HFFc6 (cell line): Measurements from ENCODE around the gene GGT7. TPM values are rescaled to one million over a fixed set of nuclear protein-coding genes. Genes with fewer than 3 reads are reported as not detected.
A peak's percentile ranks its signal among the peaks of the same experiment; 100 is the strongest.

Source experiments
- DNase-seq: peaks from one replicate; pipeline ENCODE4 v3.0.0-alpha.2; 2018
- H3K27ac Mint-ChIP-seq: 2 replicates; pipeline ENCODE4 v1.8.0; 2020; ENCODE audit warnings: mild to moderate bottlenecking, mixed read lengths
- H3K27me3 Mint-ChIP-seq: 2 replicates; pipeline ENCODE4 v1.8.0; 2021; ENCODE audit warnings: mild to moderate bottlenecking, moderate library complexity, mixed read lengths; ENCODE audit not compliant: insufficient read depth
- H3K36me3 Mint-ChIP-seq: 2 replicates; pipeline ENCODE4 v1.8.0; 2021; ENCODE audit warnings: low read depth, mixed read lengths
- H3K4me1 Mint-ChIP-seq: 2 replicates; pipeline ENCODE4 v1.8.0; 2020; ENCODE audit warnings: low read depth, mixed read lengths
- H3K4me3 Mint-ChIP-seq: 2 replicates; pipeline ENCODE4 v1.8.0; 2020; ENCODE audit warnings: mild to moderate bottlenecking, moderate library complexity, mixed read lengths
- H3K9me3 Mint-ChIP-seq: 2 replicates; pipeline ENCODE4 v1.8.0; 2020; ENCODE audit warnings: mild to moderate bottlenecking, mixed read lengths
- total RNA-seq, 6 experiments: library from RNA; stranded (reverse); fragmentation: NEBNext Ultra II Directional; extraction: Animal tissue kit (Norgen Biotek cat#: 25700); gene quantifications; 2 replicates in 1 of 6; 3 replicates in 5 of 6; pipeline ENCODE4 v1.2.3, GENCODE V29; 2021
- TF ChIP-seq, protein P1 (sequence below): fragments of 200-600 bp; sonication (generic); IDR thresholded peaks from 2 replicates; pipeline ENCODE4 v1.5.0; 2021; ENCODE audit warnings: antibody characterized with exemption, mild to moderate bottlenecking

Gene GGT7
- total RNA-seq, 6 experiments from 2014 or later, result 13.3 to 17.3 (median 16.1) TPM

DNA sequence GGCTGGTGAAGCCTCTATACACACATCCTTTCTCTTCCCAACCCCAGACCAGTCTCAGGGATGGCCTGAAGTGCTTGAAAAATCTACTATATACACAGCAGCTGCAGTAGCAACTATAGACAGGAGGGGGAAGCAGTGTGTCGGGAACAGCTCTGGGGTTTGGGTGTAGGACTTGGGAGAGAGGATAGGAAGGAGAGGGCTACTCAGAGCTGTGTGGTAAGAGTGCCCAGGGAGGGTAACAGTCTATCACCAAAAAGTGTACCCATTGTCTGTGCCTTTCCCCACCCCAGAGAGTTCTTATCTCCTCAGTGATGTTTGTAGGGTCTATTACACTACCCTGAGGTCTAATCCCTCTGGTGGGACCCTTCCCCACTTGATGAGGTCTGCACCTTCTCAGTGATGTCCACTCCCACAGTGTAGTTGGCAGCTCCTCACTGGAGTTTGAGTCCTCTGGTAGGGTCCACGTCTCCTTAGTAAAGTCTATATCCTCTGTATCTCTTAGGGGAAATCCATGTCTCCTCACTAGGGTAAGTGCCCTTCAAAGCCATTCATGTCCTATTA, 1.5 kb upstream of the GGT7 start:
- peak overlapping the region; percentile 91 for H3K4me3 Mint-ChIP-seq
- peak overlapping the region; percentile 32; the same call in 1 of the 2 replicates for H3K27ac Mint-ChIP-seq
- H3K36me3 Mint-ChIP-seq, result no peaks in the 10 kb centered on the region
- TF ChIP-seq, protein P1, sequence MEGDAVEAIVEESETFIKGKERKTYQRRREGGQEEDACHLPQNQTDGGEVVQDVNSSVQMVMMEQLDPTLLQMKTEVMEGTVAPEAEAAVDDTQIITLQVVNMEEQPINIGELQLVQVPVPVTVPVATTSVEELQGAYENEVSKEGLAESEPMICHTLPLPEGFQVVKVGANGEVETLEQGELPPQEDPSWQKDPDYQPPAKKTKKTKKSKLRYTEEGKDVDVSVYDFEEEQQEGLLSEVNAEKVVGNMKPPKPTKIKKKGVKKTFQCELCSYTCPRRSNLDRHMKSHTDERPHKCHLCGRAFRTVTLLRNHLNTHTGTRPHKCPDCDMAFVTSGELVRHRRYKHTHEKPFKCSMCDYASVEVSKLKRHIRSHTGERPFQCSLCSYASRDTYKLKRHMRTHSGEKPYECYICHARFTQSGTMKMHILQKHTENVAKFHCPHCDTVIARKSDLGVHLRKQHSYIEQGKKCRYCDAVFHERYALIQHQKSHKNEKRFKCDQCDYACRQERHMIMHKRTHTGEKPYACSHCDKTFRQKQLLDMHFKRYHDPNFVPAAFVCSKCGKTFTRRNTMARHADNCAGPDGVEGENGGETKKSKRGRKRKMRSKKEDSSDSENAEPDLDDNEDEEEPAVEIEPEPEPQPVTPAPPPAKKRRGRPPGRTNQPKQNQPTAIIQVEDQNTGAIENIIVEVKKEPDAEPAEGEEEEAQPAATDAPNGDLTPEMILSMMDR, result peak; percentile 88
- DNase-seq, result peak; percentile 86
- H3K27me3 Mint-ChIP-seq, result no peaks in the 10 kb centered on the region; the same call in 1 of the 2 replicates
- no peaks in the 10 kb centered on the region for H3K9me3 Mint-ChIP-seq
- H3K4me1 Mint-ChIP-seq, result peaks cover 52% of the 10 kb centered on the region

DNA sequence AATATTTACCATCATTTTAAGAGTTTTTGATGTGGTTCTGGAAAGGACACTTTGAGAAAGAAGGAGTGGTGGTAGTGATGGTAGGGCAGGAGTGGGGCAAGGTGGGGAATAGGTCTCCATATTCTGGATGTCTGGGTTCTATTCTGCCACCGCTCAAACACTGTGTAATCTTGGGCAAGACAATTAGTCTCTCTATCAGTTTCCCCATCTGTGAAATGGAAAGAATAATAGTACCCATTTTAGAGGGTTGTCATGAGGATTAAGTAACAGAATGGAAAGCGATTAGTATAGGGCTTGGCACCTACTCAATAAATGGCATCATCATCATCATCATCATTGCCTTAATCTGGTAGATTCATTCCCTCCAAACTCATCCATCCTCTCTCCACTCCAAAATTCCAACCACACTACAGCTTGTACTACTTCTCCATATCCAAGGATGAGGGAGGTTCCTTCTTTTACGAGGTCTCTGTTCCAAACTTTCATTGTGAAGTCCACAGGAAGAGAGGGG, 982 bp upstream of the GGT7 start:
- Mint-ChIP-seq H3K9me3 (no peaks in the 10 kb centered on the region), H3K4me1 (peaks cover 52% of the 10 kb centered on the region), H3K27me3 (no peaks in the 10 kb centered on the region; the same call in 1 of the 2 replicates), H3K36me3 (no peaks in the 10 kb centered on the region), H3K4me3 (peak overlapping the region; percentile 91), H3K27ac (no peak overlapping the region; the same call in 1 of the 2 replicates)
- no peak for DNase-seq
- TF ChIP-seq, protein P1, result no peak

DNA sequence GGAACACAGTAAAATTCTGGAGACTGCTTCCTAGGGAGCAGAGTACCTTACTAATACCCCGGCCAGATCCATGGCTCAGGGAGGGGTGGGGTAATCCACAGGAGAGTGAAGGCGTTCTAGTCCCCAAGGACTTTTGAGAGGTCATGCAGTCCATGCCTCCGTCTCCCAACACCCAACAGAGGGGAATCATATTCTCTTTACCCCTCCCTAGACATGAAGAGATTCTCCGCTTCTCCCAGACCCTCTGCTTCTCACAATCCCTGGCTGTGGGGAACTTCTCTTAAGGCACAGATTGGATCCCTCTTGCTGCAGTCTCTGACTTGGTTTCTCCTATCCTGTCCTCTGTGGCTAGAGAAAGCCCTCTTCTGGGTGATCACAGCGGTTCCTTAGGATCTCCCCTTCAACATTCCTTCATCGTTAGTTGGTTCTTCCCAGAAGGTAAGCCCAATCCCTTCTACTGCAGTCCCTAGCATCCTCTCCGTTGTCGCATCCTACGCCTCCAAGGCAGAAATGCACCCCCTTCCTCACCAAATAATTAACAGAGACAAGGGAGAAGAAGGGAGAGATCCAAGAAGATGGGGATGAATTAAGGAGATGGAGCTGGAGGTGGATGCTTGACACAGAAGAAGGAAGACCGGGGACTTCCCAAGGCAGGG, 562 bp downstream of the GGT7 start:
- DNase-seq, result no peak
- H3K36me3 Mint-ChIP-seq, result no peaks in the 10 kb centered on the region
- H3K27ac Mint-ChIP-seq, result peak overlapping the region; percentile 31
- TF ChIP-seq, protein P1, result no peak
- peak overlapping the region; percentile 91 for H3K4me3 Mint-ChIP-seq
- H3K4me1 Mint-ChIP-seq, result peaks cover 49% of the 10 kb centered on the region
- no peaks in the 10 kb centered on the region; the same call in 1 of the 2 replicates for H3K27me3 Mint-ChIP-seq
- no peaks in the 10 kb centered on the region for H3K9me3 Mint-ChIP-seq

DNA sequence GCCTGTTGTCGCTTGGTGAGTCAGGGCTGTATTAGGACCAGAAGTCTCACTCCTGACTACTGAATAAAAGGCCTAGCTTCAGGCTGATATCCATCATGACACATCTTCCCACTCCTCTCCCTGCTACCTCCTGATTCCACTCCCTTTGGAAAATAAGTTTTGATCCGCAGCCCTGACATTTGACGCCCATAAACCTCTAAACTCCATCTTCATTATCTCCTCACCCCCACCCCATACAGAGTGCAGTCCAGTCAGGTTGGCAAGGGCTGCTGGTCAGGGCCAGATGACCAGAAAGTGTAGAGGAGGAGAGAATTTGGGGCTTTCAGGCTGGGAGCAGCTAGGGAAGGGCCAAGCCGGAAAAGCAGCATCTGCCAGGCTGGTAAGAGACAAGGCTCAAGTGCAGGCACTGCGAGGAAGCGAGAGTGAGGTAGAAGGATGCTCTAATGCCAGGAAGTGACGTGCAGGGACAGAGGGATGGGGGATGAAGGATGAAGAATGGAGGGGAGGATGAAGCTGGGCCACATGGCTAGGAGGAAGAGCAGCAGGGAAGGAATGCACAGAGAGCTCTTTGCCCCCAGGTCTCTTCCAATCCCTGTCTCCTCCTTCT, 1.2 kb downstream of the GGT7 start:
- DNase-seq, result no peak
- TF ChIP-seq, protein P1, result no peak
- no peak overlapping the region for H3K27ac Mint-ChIP-seq
- H3K9me3 Mint-ChIP-seq, result no peaks in the 10 kb centered on the region
- peak overlapping the region; percentile 91 for H3K4me3 Mint-ChIP-seq
- H3K27me3 Mint-ChIP-seq, result no peaks in the 10 kb centered on the region; the same call in 1 of the 2 replicates
- peaks cover 44% of the 10 kb centered on the region for H3K4me1 Mint-ChIP-seq
- H3K36me3 Mint-ChIP-seq, result no peaks in the 10 kb centered on the region

DNA sequence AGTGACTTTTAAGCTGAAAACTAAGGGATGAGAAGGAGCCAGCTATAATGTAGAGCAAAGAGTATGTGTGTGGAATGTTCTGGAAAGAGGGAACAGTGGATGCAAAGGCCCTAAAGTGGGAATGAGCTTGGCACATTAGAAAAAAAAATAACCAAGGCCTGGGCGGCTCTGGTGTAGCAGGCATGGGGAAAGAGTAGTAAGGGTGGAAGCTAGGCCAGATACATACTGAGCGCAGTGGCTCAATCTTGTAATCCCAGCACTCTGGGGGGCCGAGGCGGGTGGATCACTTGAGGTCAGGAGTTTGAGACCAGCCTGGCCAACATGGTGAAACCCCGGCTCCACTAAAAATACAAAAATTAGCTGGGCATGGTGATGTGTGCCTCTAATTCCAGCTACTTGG, 8.4 kb downstream of the GGT7 start:
- TF ChIP-seq, protein P1, result no peak
- Mint-ChIP-seq H3K27me3 (no peaks in the 10 kb centered on the region; the same call in 1 of the 2 replicates), H3K9me3 (no peaks in the 10 kb centered on the region), H3K36me3 (0 out of 2 replicates have a peak, but pooled peaks cover 4% of the 10 kb centered on the region), H3K27ac (no peak overlapping the region), H3K4me3 (no peak overlapping the region), H3K4me1 (no peaks in the 10 kb centered on the region)
- no peak for DNase-seq
